ENCODE data around the gene L1CAM.

Gene L1CAM

DNA sequence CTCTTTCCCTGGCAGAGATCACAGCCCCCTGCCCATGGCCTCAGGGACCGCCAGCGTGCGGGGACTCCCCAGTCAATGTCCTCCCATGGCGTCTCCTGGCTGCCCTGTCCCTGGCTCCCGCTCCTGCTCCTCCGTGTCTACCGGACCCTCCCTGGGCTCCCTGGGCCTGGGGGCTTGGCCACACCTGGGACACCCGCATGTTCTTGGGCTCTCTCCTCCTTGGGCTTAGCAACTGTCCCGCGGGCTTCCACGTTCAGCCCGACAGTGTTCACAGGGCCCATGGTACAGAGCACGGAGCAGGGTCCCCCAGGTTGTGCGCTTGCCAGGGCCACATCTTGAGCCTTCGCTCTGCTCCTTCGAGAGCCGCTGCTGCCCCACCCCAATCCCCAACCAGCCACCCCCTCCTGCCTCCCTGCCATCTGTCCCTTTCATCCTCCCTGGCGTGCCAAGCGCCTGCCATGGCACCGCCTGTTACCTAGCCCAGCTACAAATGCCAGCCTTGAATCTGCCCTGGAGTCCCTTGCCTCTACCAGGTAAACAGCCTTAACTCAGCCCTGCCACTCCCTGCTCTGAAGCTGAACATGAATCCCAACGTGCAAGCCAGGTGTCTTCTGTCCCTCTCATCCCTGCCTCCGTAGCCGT is 22.4 kb upstream of the L1CAM start:
- TF ChIP-seq, protein P1, sequence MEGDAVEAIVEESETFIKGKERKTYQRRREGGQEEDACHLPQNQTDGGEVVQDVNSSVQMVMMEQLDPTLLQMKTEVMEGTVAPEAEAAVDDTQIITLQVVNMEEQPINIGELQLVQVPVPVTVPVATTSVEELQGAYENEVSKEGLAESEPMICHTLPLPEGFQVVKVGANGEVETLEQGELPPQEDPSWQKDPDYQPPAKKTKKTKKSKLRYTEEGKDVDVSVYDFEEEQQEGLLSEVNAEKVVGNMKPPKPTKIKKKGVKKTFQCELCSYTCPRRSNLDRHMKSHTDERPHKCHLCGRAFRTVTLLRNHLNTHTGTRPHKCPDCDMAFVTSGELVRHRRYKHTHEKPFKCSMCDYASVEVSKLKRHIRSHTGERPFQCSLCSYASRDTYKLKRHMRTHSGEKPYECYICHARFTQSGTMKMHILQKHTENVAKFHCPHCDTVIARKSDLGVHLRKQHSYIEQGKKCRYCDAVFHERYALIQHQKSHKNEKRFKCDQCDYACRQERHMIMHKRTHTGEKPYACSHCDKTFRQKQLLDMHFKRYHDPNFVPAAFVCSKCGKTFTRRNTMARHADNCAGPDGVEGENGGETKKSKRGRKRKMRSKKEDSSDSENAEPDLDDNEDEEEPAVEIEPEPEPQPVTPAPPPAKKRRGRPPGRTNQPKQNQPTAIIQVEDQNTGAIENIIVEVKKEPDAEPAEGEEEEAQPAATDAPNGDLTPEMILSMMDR (IDR thresholded peaks at IDR 0.05) = no peak
- Histone ChIP-seq H3K4me3 (no peak overlapping the region), H3K27ac (no peak overlapping the region)
- DNase-seq (ENCODE audit: low spot score) = no peak

DNA sequence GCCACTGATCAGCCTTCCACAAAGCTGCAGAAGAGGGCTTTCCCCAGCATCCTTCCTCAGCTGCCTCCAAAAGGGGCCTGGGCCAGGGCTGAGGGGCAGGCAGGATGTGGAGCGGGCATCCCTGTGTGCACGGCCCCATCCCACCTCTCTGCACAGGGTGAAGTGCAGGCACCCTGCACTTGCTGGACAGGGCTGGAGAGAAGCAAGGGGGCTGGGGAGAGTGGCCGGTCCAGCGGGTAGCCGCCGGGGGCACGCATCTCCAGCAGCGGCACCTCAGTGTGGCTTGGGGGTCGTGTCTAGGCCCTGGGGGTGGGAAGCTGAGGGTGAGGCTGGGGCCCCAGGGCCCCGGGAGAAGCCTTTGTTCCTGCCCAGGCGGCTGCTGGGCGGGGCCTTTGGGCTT is 21.5 kb upstream of the L1CAM start:
- TF ChIP-seq, protein P1 (IDR thresholded peaks at IDR 0.05) = no peak
- Histone ChIP-seq H3K27ac (no peak overlapping the region), H3K4me3 (no peak overlapping the region)
- DNase-seq (ENCODE audit: low spot score) = no peak

DNA sequence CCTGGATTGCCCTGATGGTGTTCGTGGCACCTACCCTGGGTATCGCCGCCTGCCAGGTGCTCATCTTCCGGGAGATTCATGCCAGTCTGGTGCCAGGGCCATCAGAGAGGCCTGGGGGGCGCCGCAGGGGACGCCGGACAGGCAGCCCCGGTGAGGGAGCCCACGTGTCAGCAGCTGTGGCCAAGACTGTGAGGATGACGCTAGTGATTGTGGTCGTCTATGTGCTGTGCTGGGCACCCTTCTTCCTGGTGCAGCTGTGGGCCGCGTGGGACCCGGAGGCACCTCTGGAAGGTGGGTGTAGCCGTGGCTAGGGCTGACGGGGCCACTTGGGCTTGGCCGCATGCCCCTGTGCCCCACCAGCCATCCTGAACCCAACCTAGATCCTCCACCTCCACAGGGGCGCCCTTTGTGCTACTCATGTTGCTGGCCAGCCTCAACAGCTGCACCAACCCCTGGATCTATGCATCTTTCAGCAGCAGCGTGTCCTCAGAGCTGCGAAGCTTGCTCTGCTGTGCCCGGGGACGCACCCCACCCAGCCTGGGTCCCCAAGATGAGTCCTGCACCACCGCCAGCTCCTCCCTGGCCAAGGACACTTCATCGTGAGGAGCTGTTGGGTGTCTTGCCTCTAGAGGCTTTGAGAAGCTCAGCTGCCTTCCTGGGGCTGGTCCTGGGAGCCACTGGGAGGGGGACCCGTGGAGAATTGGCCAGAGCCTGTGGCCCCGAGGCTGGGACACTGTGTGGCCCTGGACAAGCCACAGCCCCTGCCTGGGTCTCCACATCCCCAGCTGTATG is 20.3 kb upstream of the L1CAM start:
- no peak for DNase-seq (ENCODE audit: low spot score)
- TF ChIP-seq, protein P1 (IDR thresholded peaks at IDR 0.05) = no peak
- Histone ChIP-seq H3K4me3 (no peak overlapping the region), H3K27ac (no peak overlapping the region)

DNA sequence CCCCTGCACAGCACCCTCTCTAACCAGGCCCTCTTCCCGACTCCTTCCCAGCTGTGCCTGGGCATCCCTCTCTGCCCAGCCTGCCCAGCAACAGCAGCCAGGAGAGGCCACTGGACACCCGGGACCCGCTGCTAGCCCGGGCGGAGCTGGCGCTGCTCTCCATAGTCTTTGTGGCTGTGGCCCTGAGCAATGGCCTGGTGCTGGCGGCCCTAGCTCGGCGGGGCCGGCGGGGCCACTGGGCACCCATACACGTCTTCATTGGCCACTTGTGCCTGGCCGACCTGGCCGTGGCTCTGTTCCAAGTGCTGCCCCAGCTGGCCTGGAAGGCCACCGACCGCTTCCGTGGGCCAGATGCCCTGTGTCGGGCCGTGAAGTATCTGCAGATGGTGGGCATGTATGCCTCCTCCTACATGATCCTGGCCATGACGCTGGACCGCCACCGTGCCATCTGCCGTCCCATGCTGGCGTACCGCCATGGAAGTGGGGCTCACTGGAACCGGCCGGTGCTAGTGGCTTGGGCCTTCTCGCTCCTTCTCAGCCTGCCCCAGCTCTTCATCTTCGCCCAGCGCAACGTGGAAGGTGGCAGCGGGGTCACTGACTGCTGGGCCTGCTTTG is 19.6 kb upstream of the L1CAM start:
- Histone ChIP-seq H3K27ac (no peak overlapping the region), H3K4me3 (no peak overlapping the region)
- no peak for DNase-seq (ENCODE audit: low spot score)
- TF ChIP-seq, protein P1 (IDR thresholded peaks at IDR 0.05) = no peak

DNA sequence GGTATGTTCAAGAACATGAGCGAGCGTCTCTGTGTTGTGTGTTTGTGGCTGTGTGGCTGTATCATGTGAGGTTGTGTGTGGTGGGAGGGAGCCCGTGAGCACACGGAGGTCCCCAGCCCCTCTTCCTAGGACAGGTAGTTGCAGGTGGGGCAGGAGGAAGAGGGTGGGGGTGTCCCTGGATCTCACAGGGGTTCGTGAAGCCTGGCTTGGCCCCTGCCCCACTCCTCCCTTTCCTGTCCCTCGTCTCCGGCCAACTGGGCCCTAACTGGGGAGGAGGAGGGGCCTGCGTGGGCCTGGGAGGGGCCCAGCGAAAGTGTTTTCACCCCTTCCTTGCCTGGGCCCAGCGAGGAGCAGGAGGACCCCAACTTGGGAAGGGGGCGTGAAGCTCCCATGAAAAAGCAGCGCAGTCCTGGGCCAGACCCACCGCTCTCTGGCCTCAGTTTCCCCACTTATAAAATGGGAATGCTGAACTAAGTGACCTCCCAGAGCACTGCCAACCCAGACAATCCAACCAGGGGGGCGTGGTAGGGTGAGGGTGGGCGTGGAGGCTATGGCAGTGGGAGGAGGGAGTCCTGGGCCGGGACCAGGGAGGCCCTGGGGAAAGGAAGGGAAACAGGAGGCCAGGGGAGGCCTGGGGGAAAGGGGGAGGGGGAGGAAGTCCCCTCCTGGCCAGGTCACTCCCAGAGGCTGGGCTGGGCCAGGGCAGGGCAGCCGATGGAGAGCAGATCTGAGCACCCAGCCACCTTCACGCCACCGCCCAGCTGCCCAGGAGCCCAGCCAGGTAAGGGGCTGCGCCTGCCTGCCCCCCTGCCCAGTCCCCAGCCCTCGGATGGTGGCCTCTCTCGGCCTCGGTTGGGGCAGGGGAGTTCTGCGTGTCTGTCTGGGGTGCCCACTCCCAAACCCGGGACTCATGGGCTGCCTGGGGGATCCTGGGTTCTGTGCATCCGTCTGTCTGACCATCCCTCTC is 18.3 kb upstream of the L1CAM start, which contains the start of gene AVPR2:
Gene AVPR2 (plus strand): TSS at position 683 of the 967 bp plus-strand sequence. CDS start 473 bp downstream, outside the sequence.
- peak within 1 kb of the TSS; percentile 36 for H3K4me3 ChIP-seq
- no peak for DNase-seq (ENCODE audit: low spot score)

More for the DNA sequence above, 18.3 kb upstream of the L1CAM start, which contains the start of gene AVPR2:
- peak within 1 kb of the TSS in 1 of 2 donors; percentile 65 for H3K27ac ChIP-seq
- TF ChIP-seq, protein P1 (IDR thresholded peaks at IDR 0.05) = no peak

Measured in coronary artery (tissue), 2 donors.